H9 (cell line): ENCODE results near the gene GABBR2. TPM values are rescaled to one million over a fixed set of nuclear protein-coding genes. Genes with fewer than 3 reads are reported as not detected.

ENCODE experiments used
- DNase-seq: peaks from one replicate; pipeline ENCODE4 v3.0.0-alpha.2; 2017
- H2AFZ ChIP-seq: one replicate; pipeline ENCODE4 v1.6.1; 2013; ENCODE audit warnings: mild to moderate bottlenecking, low read length, control low read depth, moderate library complexity
- H2AK5ac ChIP-seq: 2 replicates; pipeline ENCODE4 v1.6.1; 2013; ENCODE audit warnings: low read length, control low read depth, mixed read lengths; ENCODE audit not compliant: insufficient read length
- H2BK120ac ChIP-seq: one replicate; pipeline ENCODE4 v1.6.1; 2013; ENCODE audit warnings: low read depth, mild to moderate bottlenecking, low read length, control low read depth, inconsistent platforms; ENCODE audit not compliant: poor library complexity, severe bottlenecking
- H2BK12ac ChIP-seq: 2 replicates; pipeline ENCODE4 v1.6.1; 2013; ENCODE audit warnings: low read length, control low read depth, mixed read lengths, low read depth; ENCODE audit not compliant: insufficient read length
- H2BK15ac ChIP-seq: 2 replicates; pipeline ENCODE4 v1.6.1; 2013; ENCODE audit warnings: low read depth, low read length, control low read depth
- H2BK20ac ChIP-seq: one replicate; pipeline ENCODE4 v1.6.1; 2013; ENCODE audit warnings: low read depth, mild to moderate bottlenecking, low read length, control low read depth, inconsistent platforms; ENCODE audit not compliant: poor library complexity, severe bottlenecking
- H2BK5ac ChIP-seq: 2 replicates; pipeline ENCODE4 v1.6.1; 2013; ENCODE audit warnings: low read length, control low read depth, mixed read lengths; ENCODE audit not compliant: insufficient read length
- H3K14ac ChIP-seq: 2 replicates; pipeline ENCODE4 v1.6.1; 2013; ENCODE audit warnings: low read length, control low read depth; ENCODE audit not compliant: insufficient read depth
- H3K18ac ChIP-seq: 2 replicates; pipeline ENCODE4 v1.6.1; 2013; ENCODE audit warnings: low read depth, mild to moderate bottlenecking, mixed read lengths, low read length, control low read depth; ENCODE audit not compliant: insufficient read length
- H3K23ac ChIP-seq: 2 replicates; pipeline ENCODE4 v1.6.1; 2013; ENCODE audit warnings: low read length, control low read depth, mixed read lengths, low read depth; ENCODE audit not compliant: insufficient read length
- H3K23me2 ChIP-seq: 2 replicates; pipeline ENCODE4 v1.6.1; 2013; ENCODE audit warnings: low read depth, mild to moderate bottlenecking, mixed read lengths, low read length, control low read depth; ENCODE audit not compliant: insufficient read length, poor library complexity, severe bottlenecking
- H3K27ac ChIP-seq: 2 replicates; pipeline ENCODE4 v1.5.1; 2013; ENCODE audit warnings: low read length, control low read depth, mixed read lengths, low read depth; ENCODE audit not compliant: insufficient read length
- H3K27me3 ChIP-seq: 2 replicates; pipeline ENCODE4 v1.6.1; 2013; ENCODE audit warnings: low read length, control low read depth, inconsistent platforms; ENCODE audit not compliant: insufficient read depth
- H3K4ac ChIP-seq: 2 replicates; pipeline ENCODE4 v1.6.1; 2013; ENCODE audit warnings: low read depth, mild to moderate bottlenecking, control low read depth, inconsistent platforms, low read length, moderate library complexity
- H3K4me1 ChIP-seq: 2 replicates; pipeline ENCODE4 v1.6.1; 2013; ENCODE audit warnings: low read length, control low read depth, inconsistent platforms; ENCODE audit not compliant: insufficient read depth
- H3K4me2 ChIP-seq: 2 replicates; pipeline ENCODE4 v1.6.1; 2013; ENCODE audit warnings: low read length, control low read depth, mixed read lengths; ENCODE audit not compliant: insufficient read length, insufficient read depth
- H3K56ac ChIP-seq: 2 replicates; pipeline ENCODE4 v1.6.1; 2013; ENCODE audit warnings: low read depth, mild to moderate bottlenecking, mixed read lengths, low read length, control low read depth; ENCODE audit not compliant: insufficient read length
- H3K79me1 ChIP-seq: 2 replicates; pipeline ENCODE4 v1.6.1; 2013; ENCODE audit warnings: low read depth, mild to moderate bottlenecking, moderate library complexity, low read length, control low read depth, inconsistent platforms; ENCODE audit not compliant: insufficient read depth, poor library complexity, severe bottlenecking
- H3K79me2 ChIP-seq: 2 replicates; pipeline ENCODE4 v1.6.1; 2013; ENCODE audit warnings: low read length, control low read depth, inconsistent platforms; ENCODE audit not compliant: insufficient read depth
- H3K9ac ChIP-seq: 2 replicates; pipeline ENCODE4 v1.6.1; 2013; ENCODE audit warnings: low read length, control low read depth, mixed read lengths; ENCODE audit not compliant: insufficient read length; ENCODE audit errors: extremely low read depth
- H3K9me3 ChIP-seq: one replicate; pipeline ENCODE4 v1.6.1; 2013; ENCODE audit warnings: low read depth, low read length, inconsistent platforms; ENCODE audit not compliant: control insufficient read depth
- H3T11ph ChIP-seq: one replicate; pipeline ENCODE4 v1.6.1; 2013; ENCODE audit warnings: mild to moderate bottlenecking, low read length, control low read depth, inconsistent platforms
- H4K20me1 ChIP-seq: one replicate; pipeline ENCODE4 v1.6.1; 2013; ENCODE audit not compliant: control insufficient read depth, insufficient read length, insufficient read depth
- H4K5ac ChIP-seq: 2 replicates; pipeline ENCODE4 v1.6.1; 2013; ENCODE audit warnings: low read depth, mild to moderate bottlenecking, mixed read lengths, low read length, control low read depth; ENCODE audit not compliant: insufficient read length
- H4K8ac ChIP-seq: replicated peaks from 2 replicates; pipeline ENCODE4 v1.6.1; 2013; ENCODE audit warnings: low read length, control low read depth, mixed read lengths, low read depth; ENCODE audit not compliant: insufficient read length
- H4K91ac ChIP-seq: 2 replicates; pipeline ENCODE4 v1.6.1; 2013; ENCODE audit warnings: low read depth, mild to moderate bottlenecking, moderate library complexity, mixed read lengths, low read length, control low read depth; ENCODE audit not compliant: insufficient read length
- H3K27ac Mint-ChIP-seq, 3 experiments: 2 replicates in 2 of 3; 3 replicates in 1 of 3; pipeline ENCODE4 v1.8.0; 2020 to 2021; ENCODE audit warnings: mixed read lengths in 3 of 3, mild to moderate bottlenecking in 1 of 3, moderate library complexity in 1 of 3
- H3K27me3 Mint-ChIP-seq: 2 replicates; pipeline ENCODE4 v1.8.0; 2021; ENCODE audit warnings: low read depth, mild to moderate bottlenecking, moderate library complexity, mixed read lengths
- H3K36me3 Mint-ChIP-seq, 3 experiments: 2 replicates in 2 of 3; 3 replicates in 1 of 3; pipeline ENCODE4 v1.8.0; 2020 to 2021; ENCODE audit warnings: low read depth in 3 of 3, mixed read lengths in 3 of 3; ENCODE audit not compliant: insufficient read depth in 1 of 3
- H3K4me1 Mint-ChIP-seq, 2 experiments: 2 replicates each; pipeline ENCODE4 v1.8.0; 2020; ENCODE audit warnings: mixed read lengths in 2 of 2
- H3K4me3 Mint-ChIP-seq, 2 experiments: 2 replicates in 1 of 2; 3 replicates in 1 of 2; pipeline ENCODE4 v1.8.0; 2020 to 2021; ENCODE audit warnings: mild to moderate bottlenecking in 2 of 2, mixed read lengths in 2 of 2, moderate library complexity in 1 of 2
- H3K9me3 Mint-ChIP-seq, 2 experiments: 2 replicates in 1 of 2; 3 replicates in 1 of 2; pipeline ENCODE4 v1.8.0; 2020; ENCODE audit warnings: mild to moderate bottlenecking in 2 of 2, mixed read lengths in 2 of 2, moderate library complexity in 1 of 2
- CTCF ChIP-seq: fragments of 200-600 bp; sonication (generic); conservative IDR thresholded peaks from 3 replicates; pipeline ENCODE4 v1.8.0; 2021; ENCODE audit warnings: antibody characterized with exemption, mild to moderate bottlenecking
- WGBS: extraction: QIAGEN DNeasy Blood & Tissue Kit; methylation state at CpG from one replicate; pipeline ENCODE4 v1.1.7; 2013; ENCODE audit warnings: missing lambda C conversion rate, low lambda C conversion rate, mixed read lengths; ENCODE audit not compliant: insufficient read length; ENCODE audit errors: extremely low coverage; 5-methylcytosine and 5-hydroxymethylcytosine counted together
- total RNA-seq: library from RNA; stranded (reverse); gene quantifications from 2 replicates; pipeline ENCODE4 v1.2.1, GENCODE V29; 2021

The GABBR2 gene
- total RNA-seq, 1 experiment from 2014 or later, result 0.66 TPM

- H3T11ph ChIP-seq, result no peak overlapping the region
- Mint-ChIP-seq H3K27ac (no peak overlapping the region), H3K27me3 (no peaks in the 10 kb centered on the region; the same call in 1 of the 2 replicates), H3K36me3 (no peaks in the 10 kb centered on the region), H3K4me1 (no peaks in the 10 kb centered on the region), H3K4me3 (no peak overlapping the region), H3K9me3 (peaks cover 0 to 4% of the 10 kb centered on the region in 2 experiments; a peak in 2 of 5 replicates)
- no peak overlapping the region for H4K8ac ChIP-seq
- no peak overlapping the region for H3K27ac ChIP-seq
- H3K9me3 ChIP-seq, result no peaks in the 10 kb centered on the region
- H3K23me2 ChIP-seq, result no peaks in the 10 kb centered on the region
- H4K20me1 ChIP-seq, result no peaks in the 10 kb centered on the region
- H3K18ac ChIP-seq, result no peak overlapping the region
- no peak overlapping the region for H3K56ac ChIP-seq
- no peaks in the 10 kb centered on the region for H3K79me2 ChIP-seq
- H4K5ac ChIP-seq, result no peak overlapping the region
- H2BK15ac ChIP-seq, result no peak overlapping the region
- H2BK5ac ChIP-seq, result no peak overlapping the region
- H2BK12ac ChIP-seq, result no peak overlapping the region
- no peaks in the 10 kb centered on the region for H3K4me1 ChIP-seq
- no peak overlapping the region for H2AK5ac ChIP-seq
- no peak overlapping the region for H3K4me2 ChIP-seq
- no peak overlapping the region for H3K14ac ChIP-seq
- no peak overlapping the region for H2BK20ac ChIP-seq
- no peak for TF ChIP-seq CTCF
- WGBS, result no CpG with 5 or more reads among the region's 4 CpGs
- no peak for DNase-seq
- H3K9ac ChIP-seq, result no peak overlapping the region
- H2AFZ ChIP-seq, result no peak overlapping the region
- no peaks in the 10 kb centered on the region for H3K79me1 ChIP-seq
- no peak overlapping the region for H3K4ac ChIP-seq
- no peak overlapping the region for H4K91ac ChIP-seq
- no peak overlapping the region for H2BK120ac ChIP-seq
- H3K27me3 ChIP-seq, result no peaks in the 10 kb centered on the region
- no peak overlapping the region for H3K23ac ChIP-seq
Observed at GRCh38 chr9:98632839-98633238, 75.9 kb downstream of the GABBR2 start.
